Body of pancreas (tissue), 4 donors: ENCODE measurements around the gene BRINP3. TPM values are rescaled to one million over a fixed set of nuclear protein-coding genes. Genes with fewer than 3 reads are reported as not detected.
"Not testable (repeated sequence)": the region's sequence is repeated elsewhere in the genome, so short reads cannot be mapped to it uniquely, and the experiment has no call there.

Source experiments
- ATAC-seq: fragments of 150-250 bp; one replicate; pipeline ENCODE4 v1.9.1; 2016
- DNase-seq, 4 donors: peaks; one replicate each; pipeline ENCODE4 v3.0.0-alpha.2; 2019
- H3K27ac ChIP-seq, 4 donors: fragments of 200-600 bp; sonication (generic); 1 replicate in 3 of 4; 2 replicates in 1 of 4; pipeline versions ENCODE4 v1.5.1 to v1.6.1; 2016 to 2019; ENCODE audit warnings: mild to moderate bottlenecking in 1 of 4, mixed read lengths in 1 of 4, moderate library complexity in 1 of 4
- H3K27me3 ChIP-seq, 2 donors: fragments of 200-600 bp; sonication (generic); one replicate each; pipeline ENCODE4 v1.6.0; 2016; ENCODE audit warnings: mild to moderate bottlenecking in 1 of 2
- H3K36me3 ChIP-seq, 2 donors: fragments of 200-600 bp; sonication (generic); replicated peaks in 1 of 2; 2 replicates each; pipeline ENCODE4 v1.5.1; 2016; ENCODE audit warnings: low read depth in 2 of 2; ENCODE audit not compliant: insufficient read depth in 1 of 2
- H3K4me1 ChIP-seq: fragments of 200-600 bp; sonication (generic); one replicate; pipeline ENCODE4 v1.6.0; 2016
- H3K4me3 ChIP-seq, 2 donors: fragments of 200-600 bp; sonication (generic); 1 replicate in 1 of 2; 2 replicates in 1 of 2; pipeline ENCODE4 v1.5.1; 2016 to 2019
- H3K9me3 ChIP-seq, 3 donors: fragments of 200-600 bp; sonication (generic); 1 replicate in 2 of 3; 2 replicates in 1 of 3; pipeline ENCODE4 v1.5.1; 2016
- POLR2A ChIP-seq, 3 donors: fragments of 450-650 bp; IDR thresholded peaks; one replicate each; pipeline ENCODE4 v1.6.1; 2016; ENCODE audit warnings: antibody characterized with exemption in 3 of 3, mild to moderate bottlenecking in 2 of 3
- WGBS, 2 donors: methylation state at CpG; one replicate each; pipeline ENCODE4 v1.1.5; 2017; 5-methylcytosine and 5-hydroxymethylcytosine counted together
- intact Hi-C: fragments of 100-400 bp; cut with DNase I; formaldehyde crosslinking; loops from one replicate; pipeline ENCODE4 v1.15.1; 2023
- total RNA-seq, 2 donors: library from RNA; depleted of rRNA; stranded (reverse); fragments of >200 nt; gene quantifications; one replicate each; pipeline ENCODE4 v1.1.0, GENCODE V29; 2016
- TF ChIP-seq, protein P1 (sequence below), 7 experiments: fragments of 450-650 bp in 4 of 7; fragments of 200-600 bp in 3 of 7; sonication (generic) in 3 of 7; IDR thresholded peaks; one replicate each; pipeline ENCODE4 v1.5.1; 2016 to 2019; ENCODE audit warnings: antibody characterized with exemption in 7 of 7

BRINP3 gene
- total RNA-seq, 2 donors from 2014 or later, result not detected

DNA sequence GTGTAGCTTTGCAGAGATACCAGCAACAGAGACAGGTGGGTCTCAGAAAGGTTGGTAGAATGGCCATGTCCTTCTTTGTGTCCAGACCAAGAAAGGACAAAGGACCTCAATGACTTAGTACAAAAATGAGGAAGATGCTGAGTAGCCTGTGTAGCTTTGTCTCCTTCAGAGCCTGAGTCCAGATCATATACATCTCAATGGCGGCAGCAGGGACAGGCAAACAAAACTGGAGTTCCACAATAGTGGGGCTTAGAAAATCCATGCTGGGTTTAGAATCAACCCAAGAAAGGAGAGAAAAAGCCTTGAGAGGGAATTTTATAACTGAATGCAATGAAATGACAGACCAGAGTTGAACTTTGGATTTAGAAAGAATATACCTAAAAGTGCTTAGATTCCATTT, 339.0 kb downstream of the BRINP3 start:
- DNase-seq, result no peak

DNA sequence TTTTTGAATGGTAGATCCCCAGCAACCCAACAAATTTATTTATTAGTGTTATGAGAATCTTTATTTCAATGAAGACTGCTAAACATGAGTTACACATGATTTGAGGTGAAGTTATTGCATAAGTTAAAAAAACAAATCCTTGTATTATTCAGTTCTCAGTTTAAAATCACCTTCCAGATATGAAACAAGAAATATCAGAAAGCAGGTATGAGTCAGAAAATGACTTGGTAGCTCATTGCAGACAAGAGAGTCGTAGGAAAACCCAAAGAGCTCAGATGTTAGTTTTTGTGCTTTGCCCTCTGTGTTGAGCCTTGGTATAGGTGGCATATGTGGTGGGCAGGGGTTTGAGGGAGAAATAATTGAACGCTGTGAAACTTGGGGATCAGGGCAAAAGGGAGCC, 339.4 kb downstream of the BRINP3 start:
- 76 to 81% methylated on average over 2 of the region's 2 CpGs for WGBS, 2 donors
- no peak for TF ChIP-seq POLR2A (IDR thresholded peaks at IDR 0.05)
- TF ChIP-seq, protein P1, sequence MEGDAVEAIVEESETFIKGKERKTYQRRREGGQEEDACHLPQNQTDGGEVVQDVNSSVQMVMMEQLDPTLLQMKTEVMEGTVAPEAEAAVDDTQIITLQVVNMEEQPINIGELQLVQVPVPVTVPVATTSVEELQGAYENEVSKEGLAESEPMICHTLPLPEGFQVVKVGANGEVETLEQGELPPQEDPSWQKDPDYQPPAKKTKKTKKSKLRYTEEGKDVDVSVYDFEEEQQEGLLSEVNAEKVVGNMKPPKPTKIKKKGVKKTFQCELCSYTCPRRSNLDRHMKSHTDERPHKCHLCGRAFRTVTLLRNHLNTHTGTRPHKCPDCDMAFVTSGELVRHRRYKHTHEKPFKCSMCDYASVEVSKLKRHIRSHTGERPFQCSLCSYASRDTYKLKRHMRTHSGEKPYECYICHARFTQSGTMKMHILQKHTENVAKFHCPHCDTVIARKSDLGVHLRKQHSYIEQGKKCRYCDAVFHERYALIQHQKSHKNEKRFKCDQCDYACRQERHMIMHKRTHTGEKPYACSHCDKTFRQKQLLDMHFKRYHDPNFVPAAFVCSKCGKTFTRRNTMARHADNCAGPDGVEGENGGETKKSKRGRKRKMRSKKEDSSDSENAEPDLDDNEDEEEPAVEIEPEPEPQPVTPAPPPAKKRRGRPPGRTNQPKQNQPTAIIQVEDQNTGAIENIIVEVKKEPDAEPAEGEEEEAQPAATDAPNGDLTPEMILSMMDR (IDR thresholded peaks at IDR 0.05), result no peak
- intact Hi-C loops, result no loop called here
- ATAC-seq (no peak), DNase-seq (no peak)
- no peak overlapping the region for H3K4me3 ChIP-seq
- no peaks in the 10 kb centered on the region for H3K9me3 ChIP-seq
- no peaks in the 10 kb centered on the region for H3K27me3 ChIP-seq
- no peaks in the 10 kb centered on the region for H3K36me3 ChIP-seq
- no peaks in the 10 kb centered on the region for H3K4me1 ChIP-seq
- H3K27ac ChIP-seq, result no peak overlapping the region

More for the DNA sequence above, 339.0 kb downstream of the BRINP3 start:
- intact Hi-C loops, result no loop called here
- Histone ChIP-seq H3K27ac (no peak overlapping the region), H3K4me1 (no peaks in the 10 kb centered on the region), H3K9me3 (no peaks in the 10 kb centered on the region), H3K4me3 (no peak overlapping the region), H3K27me3 (no peaks in the 10 kb centered on the region), H3K36me3 (no peaks in the 10 kb centered on the region)
- WGBS, 2 donors, result 95 to 100% methylated on average over 1 of the region's 1 CpG
- no peak for ATAC-seq
- TF ChIP-seq POLR2A (IDR thresholded peaks at IDR 0.05), result no peak
- TF ChIP-seq, protein P1 (IDR thresholded peaks at IDR 0.05), result no peak

DNA sequence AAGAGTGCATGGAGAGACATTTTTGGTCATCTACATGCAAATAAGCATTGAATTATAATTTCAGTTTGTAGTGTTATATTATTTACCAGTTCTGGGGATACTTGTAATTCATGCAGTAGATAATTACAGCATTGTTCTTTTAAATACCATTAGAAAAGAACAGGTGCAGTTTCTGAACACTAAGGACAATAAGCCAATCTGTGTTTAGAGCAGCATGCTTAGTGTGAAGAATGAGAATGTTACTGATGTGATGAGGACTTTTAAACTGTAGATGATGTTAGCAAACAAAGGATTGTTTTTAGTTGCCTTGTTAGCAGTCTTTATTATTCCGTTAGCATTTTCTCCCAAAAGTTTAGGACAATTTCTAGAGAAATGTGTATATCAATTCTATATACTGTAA, 348.3 kb downstream of the BRINP3 start:
- ATAC-seq (no peak), DNase-seq (no peak)
- WGBS, 2 donors, result 52 to 63% methylated on average over 1 of the region's 1 CpG
- Histone ChIP-seq H3K4me1 (no peaks in the 10 kb centered on the region), H3K36me3 (no peaks in the 10 kb centered on the region), H3K9me3 (no peaks in the 10 kb centered on the region), H3K27me3 (no peaks in the 10 kb centered on the region), H3K27ac (no peak overlapping the region), H3K4me3 (no peak overlapping the region)
- intact Hi-C loops, result no loop called here
- TF ChIP-seq, protein P1 (IDR thresholded peaks at IDR 0.05), result no peak
- TF ChIP-seq POLR2A (IDR thresholded peaks at IDR 0.05), result no peak

DNA sequence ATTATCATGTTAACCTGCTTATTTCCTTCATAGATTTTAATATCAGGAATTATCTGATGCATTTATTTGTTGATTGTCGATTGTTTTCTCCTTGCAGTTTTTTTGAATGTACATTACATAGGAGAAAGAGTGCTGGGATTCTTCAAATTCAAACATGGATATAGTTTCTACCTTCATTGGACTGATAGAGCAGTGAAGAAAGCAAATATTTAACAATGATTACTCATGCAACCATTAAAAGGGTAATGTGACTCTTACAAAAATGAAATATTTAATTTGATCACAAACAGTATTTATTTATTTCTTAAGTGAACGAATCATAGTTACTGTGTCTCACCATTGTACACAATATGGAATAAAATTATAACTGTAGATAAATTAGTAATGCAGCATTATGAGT, 350.9 kb downstream of the BRINP3 start:
- H3K36me3 ChIP-seq, result no peaks in the 10 kb centered on the region
- DNase-seq (no peak), ATAC-seq (no peak)
- no peaks in the 10 kb centered on the region for H3K27me3 ChIP-seq
- H3K9me3 ChIP-seq, result no peaks in the 10 kb centered on the region
- TF ChIP-seq POLR2A (IDR thresholded peaks at IDR 0.05), result no peak
- no peaks in the 10 kb centered on the region for H3K4me1 ChIP-seq
- no peak overlapping the region for H3K27ac ChIP-seq
- 37 to 44% methylated on average over 2 of the region's 2 CpGs for WGBS, 2 donors
- intact Hi-C loops, result no loop called here
- no peak overlapping the region for H3K4me3 ChIP-seq

DNA sequence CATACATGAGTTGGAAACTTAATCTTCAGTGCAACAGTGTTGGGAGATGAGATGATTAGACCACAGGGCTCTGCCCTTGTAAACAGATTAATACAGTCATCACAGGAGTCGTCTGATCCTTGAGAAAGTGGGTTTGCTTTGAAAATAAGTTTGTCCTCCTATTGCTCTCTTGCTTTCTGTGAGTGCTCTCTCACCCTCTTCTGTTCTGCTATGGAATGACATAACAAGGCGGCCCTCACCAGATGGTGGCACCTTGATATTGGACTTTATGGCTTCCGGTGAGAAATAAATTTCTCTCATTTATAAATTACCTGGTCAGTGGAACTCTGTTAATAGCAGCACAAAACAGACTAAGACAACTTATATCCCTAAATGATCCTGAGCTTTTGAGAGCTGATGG, 353.6 kb downstream of the BRINP3 start:
- Histone ChIP-seq H3K27ac (no peak overlapping the region), H3K36me3 (no peaks in the 10 kb centered on the region), H3K27me3 (no peaks in the 10 kb centered on the region), H3K4me1 (no peaks in the 10 kb centered on the region), H3K9me3 (no peaks in the 10 kb centered on the region), H3K4me3 (no peak overlapping the region)
- 57 to 59% methylated on average over 3 of the region's 3 CpGs for WGBS, 2 donors
- ATAC-seq (no peak), DNase-seq (no peak)
- no peak for TF ChIP-seq POLR2A (IDR thresholded peaks at IDR 0.05)
- TF ChIP-seq, protein P1 (IDR thresholded peaks at IDR 0.05), result peak in 2 of 7 experiments; percentile 6 to 8
- intact Hi-C loops, result no loop called here

DNA sequence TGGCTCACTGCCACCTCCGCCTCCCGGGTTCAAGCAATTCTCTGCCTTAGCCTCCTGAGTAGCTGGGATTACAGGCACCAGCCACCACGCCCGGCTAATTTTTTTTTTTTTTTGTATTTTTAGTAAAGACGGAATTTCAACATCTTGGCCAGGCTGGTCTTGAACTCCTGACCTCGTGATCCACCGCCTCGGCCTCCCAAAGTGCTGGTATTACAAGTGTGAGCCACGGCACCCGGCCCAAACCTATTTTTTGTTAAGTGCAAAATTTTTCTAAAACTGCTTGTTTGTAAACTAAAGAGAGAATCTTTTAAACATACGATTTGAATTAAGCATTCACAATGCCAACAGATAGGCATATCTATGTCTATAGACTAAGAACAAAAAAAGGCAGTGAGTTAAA, 357.1 kb downstream of the BRINP3 start:
- H3K4me1 ChIP-seq, ATAC-seq, H3K27ac ChIP-seq, H3K36me3 ChIP-seq, intact Hi-C loops, H3K4me3 ChIP-seq, H3K27me3 ChIP-seq, DNase-seq, H3K9me3 ChIP-seq: not testable (repeated sequence)
- WGBS, 2 donors, result 81 to 83% methylated on average over 11 of the region's 11 CpGs
